Measurements from ENCODE around the gene SPHKAP.

Gene SPHKAP

DNA sequence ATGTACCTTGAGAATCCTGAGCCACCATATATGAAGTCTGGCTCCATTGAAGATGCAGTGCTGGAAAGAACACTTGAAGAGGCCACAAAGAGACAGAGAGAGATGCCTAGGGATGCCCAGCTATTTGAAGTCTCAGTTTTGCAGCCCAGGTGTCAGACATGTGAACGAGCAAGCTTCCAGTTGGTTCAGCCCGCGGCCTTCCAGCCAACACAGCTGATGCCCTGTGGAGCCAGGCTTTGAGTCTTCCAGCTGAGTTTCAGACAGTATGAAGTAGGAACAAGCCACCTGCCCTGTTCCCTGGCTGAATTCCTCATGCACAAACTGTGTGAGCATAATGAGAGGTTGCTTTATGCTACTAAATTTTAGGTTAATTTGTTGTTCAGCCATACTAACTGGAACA is 108.8 kb downstream of the SPHKAP start:
- no peak for ATAC-seq
- no peaks in the 10 kb centered on the region for H3K36me3 Mint-ChIP-seq (ENCODE audit: low read depth)
- no peak overlapping the region for H3K4me3 Mint-ChIP-seq
- H3K27me3 Mint-ChIP-seq = no peaks in the 10 kb centered on the region
- H3K27ac Mint-ChIP-seq = no peak overlapping the region
- H3K4me1 Mint-ChIP-seq = no peaks in the 10 kb centered on the region
- DNase-seq = no peak
- no peaks in the 10 kb centered on the region for H3K9me3 Mint-ChIP-seq

DNA sequence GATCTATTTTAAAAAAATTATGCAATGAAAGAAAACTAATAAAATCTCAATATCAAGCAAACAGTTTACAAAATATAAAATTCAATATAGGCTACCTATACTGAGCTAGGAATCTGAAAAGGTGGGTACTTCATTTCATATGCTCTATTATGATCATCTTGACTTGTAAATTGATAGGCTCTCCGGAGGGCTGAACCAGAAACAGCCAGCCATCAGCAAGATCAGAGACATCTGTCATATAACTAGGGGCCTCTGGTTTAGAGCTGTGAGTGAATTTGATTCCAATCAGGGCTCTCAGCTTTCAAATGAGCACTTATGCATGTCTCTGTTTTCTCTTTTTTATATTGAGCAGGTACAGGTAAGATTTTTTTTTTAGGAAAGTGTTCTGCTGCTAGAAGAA is 114.2 kb downstream of the SPHKAP start:
- DNase-seq (no peak), ATAC-seq (no peak)

DNA sequence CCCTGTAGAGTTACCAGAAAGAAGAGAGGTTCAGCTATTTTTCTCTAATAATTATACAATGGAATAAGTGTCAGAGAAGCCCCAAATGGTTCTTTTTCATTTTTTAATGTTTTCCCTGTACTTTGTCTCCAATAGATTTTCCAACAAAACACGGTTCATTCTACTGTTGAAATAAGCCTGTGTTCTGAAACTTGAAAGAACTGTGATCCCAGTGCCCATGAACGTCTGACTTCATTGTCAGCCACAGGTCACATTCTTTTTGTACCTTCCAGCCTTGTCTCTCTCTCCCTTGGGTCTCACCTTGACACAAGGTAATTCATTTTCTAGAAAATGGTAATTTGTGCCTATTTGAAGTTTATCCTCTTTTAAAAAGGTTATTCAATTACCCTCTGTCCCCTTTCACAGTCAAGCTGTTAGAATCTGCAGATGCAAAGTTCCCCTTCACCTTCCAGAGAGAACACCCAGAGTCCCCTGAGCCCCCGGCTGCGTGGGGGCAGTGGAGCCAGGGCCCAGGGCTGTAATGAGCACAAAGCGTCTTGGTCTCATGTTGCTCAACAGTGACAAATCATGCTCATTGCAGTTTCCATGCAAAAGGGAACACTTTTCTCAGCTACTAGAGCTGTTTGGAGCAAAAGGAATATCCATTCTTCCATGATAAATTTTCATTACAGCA is 115.2 kb downstream of the SPHKAP start:
- ATAC-seq (no peak), DNase-seq (no peak)
- no peaks in the 10 kb centered on the region for H3K4me1 Mint-ChIP-seq
- H3K4me3 Mint-ChIP-seq = no peak overlapping the region
- H3K9me3 Mint-ChIP-seq = no peaks in the 10 kb centered on the region
- H3K27me3 Mint-ChIP-seq = peaks cover 2% of the 10 kb centered on the region
- no peaks in the 10 kb centered on the region for H3K36me3 Mint-ChIP-seq (ENCODE audit: low read depth)
- no peak overlapping the region for H3K27ac Mint-ChIP-seq

More for the DNA sequence above, 114.2 kb downstream of the SPHKAP start:
- H3K36me3 Mint-ChIP-seq (ENCODE audit: low read depth) = no peaks in the 10 kb centered on the region
- H3K27me3 Mint-ChIP-seq = peaks cover under 1% of the 10 kb centered on the region
- no peaks in the 10 kb centered on the region for H3K9me3 Mint-ChIP-seq
- H3K4me1 Mint-ChIP-seq = no peaks in the 10 kb centered on the region
- H3K27ac Mint-ChIP-seq = no peak overlapping the region
- no peak overlapping the region for H3K4me3 Mint-ChIP-seq

DNA sequence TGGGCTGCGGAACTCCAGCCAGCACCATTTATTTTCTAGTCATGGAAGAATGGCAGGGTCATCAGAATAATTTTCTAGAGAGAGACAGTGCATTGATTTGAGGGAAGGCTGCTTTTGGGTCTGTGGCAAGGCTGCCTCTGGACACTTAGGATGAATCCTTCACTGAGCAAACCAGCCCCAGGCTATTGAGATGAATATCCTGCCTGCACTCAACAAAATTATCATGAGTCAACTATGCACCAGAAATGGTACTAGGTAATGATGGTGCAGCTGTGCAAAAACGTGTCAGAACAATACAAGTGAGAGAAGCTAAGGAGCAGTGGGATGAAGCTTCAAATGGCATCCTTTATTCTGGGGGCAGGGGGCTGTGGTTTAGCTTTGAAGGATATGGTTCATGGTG is 115.8 kb downstream of the SPHKAP start:
- DNase-seq = no peak
- Mint-ChIP-seq H3K9me3 (no peaks in the 10 kb centered on the region), H3K27me3 (peaks cover 2% of the 10 kb centered on the region), H3K4me1 (no peaks in the 10 kb centered on the region), H3K36me3 (ENCODE audit: low read depth) (no peaks in the 10 kb centered on the region), H3K4me3 (no peak overlapping the region), H3K27ac (no peak overlapping the region)
- no peak for ATAC-seq

DNA sequence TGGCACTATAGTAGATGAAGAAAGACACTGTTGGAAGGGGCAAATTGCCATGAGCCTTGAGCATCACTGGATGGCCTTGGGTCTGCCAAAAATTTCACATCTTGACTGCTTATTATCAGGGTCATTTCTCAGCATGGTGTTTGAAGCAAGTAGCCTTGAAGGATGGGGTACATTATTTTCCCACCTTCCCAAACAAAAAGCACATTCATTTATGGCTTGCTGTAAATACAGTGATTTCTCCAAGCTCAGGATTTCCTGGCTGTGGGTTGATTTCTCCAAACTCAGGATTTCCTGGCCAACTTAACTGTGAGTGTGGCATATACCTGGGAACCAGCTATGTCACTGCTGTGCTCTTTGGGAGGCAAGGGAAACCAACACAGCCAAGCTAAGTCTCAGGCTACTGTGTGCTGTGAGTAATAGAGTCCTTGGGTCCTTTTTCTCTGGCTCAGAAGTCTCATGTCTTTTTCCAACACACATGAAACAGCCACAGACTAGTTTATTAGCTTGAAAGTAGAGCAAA is 116.6 kb downstream of the SPHKAP start:
- no peaks in the 10 kb centered on the region for H3K9me3 Mint-ChIP-seq
- H3K36me3 Mint-ChIP-seq (ENCODE audit: low read depth) = no peaks in the 10 kb centered on the region
- H3K27me3 Mint-ChIP-seq = peaks cover 2% of the 10 kb centered on the region
- H3K4me3 Mint-ChIP-seq = no peak overlapping the region
- ATAC-seq (no peak), DNase-seq (no peak)
- H3K27ac Mint-ChIP-seq = no peak overlapping the region
- no peaks in the 10 kb centered on the region for H3K4me1 Mint-ChIP-seq

DNA sequence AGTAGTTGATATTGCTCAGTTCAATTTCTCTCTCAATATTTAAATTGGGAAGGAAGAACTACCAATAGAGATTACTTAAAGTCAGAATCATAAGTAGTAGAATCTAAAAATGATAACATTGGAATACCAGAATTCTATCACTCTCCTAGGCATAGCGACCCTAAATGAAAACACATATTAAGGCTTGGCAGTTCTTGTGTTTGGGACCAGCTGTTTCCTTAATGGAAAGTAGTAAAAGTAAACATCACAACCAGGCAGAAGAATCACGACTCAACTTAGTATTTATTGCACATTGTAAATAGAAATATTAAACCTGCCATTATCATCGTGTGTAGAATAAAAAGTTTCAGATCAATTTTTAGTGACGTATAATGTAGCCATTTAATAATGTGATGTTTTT is 117.5 kb downstream of the SPHKAP start:
- H3K9me3 Mint-ChIP-seq = no peaks in the 10 kb centered on the region
- ATAC-seq (no peak), DNase-seq (no peak)
- no peak overlapping the region for H3K4me3 Mint-ChIP-seq
- H3K36me3 Mint-ChIP-seq (ENCODE audit: low read depth) = no peaks in the 10 kb centered on the region
- peaks cover 2% of the 10 kb centered on the region for H3K27me3 Mint-ChIP-seq
- H3K27ac Mint-ChIP-seq = no peak overlapping the region
- no peaks in the 10 kb centered on the region for H3K4me1 Mint-ChIP-seq

DNA sequence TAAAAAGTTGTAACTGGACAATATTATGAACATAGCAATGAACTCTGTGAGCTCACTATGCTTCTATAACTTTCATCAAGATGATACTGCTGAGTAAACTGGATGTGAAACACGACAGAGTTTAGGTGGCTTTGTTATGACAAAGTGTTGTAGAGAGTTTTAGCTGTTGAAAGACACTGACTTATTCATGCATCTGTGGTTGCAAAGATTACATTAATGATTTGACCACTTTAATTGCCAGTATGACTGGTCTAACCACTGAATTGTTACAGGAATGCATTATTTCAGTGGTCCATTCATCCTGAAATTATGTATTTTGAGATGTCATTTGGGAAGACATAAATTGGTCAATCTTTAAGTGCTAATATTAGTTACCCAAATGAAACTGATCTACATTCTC is 117.9 kb downstream of the SPHKAP start:
- Mint-ChIP-seq H3K27ac (no peak overlapping the region), H3K9me3 (no peaks in the 10 kb centered on the region), H3K4me1 (no peaks in the 10 kb centered on the region), H3K4me3 (no peak overlapping the region), H3K36me3 (ENCODE audit: low read depth) (no peaks in the 10 kb centered on the region), H3K27me3 (peaks cover 2% of the 10 kb centered on the region)
- ATAC-seq (no peak), DNase-seq (no peak)

DNA sequence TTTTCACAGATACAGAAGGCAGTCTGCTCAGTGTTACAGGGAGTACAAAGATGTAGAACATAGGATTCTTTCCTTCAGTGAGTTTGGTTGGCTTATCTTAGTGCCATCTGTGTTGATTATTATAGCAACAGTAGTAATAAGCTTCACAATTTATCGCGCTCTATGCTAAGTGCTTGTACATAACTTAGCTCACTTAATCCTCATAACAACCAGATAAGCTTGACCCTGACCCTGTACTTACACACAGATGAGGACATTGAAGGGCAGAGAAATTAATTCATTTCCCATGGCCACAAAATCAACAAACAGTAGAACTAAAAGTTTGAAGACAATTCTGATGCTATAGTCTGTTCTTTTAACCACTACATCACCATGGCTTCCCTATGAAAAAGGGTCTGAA is 121.8 kb downstream of the SPHKAP start:
- ATAC-seq (no peak), DNase-seq (no peak)
- Mint-ChIP-seq H3K27ac (no peak overlapping the region), H3K36me3 (ENCODE audit: low read depth) (no peaks in the 10 kb centered on the region), H3K4me3 (no peak overlapping the region), H3K27me3 (peaks cover 2% of the 10 kb centered on the region), H3K4me1 (no peaks in the 10 kb centered on the region), H3K9me3 (no peaks in the 10 kb centered on the region)

DNA sequence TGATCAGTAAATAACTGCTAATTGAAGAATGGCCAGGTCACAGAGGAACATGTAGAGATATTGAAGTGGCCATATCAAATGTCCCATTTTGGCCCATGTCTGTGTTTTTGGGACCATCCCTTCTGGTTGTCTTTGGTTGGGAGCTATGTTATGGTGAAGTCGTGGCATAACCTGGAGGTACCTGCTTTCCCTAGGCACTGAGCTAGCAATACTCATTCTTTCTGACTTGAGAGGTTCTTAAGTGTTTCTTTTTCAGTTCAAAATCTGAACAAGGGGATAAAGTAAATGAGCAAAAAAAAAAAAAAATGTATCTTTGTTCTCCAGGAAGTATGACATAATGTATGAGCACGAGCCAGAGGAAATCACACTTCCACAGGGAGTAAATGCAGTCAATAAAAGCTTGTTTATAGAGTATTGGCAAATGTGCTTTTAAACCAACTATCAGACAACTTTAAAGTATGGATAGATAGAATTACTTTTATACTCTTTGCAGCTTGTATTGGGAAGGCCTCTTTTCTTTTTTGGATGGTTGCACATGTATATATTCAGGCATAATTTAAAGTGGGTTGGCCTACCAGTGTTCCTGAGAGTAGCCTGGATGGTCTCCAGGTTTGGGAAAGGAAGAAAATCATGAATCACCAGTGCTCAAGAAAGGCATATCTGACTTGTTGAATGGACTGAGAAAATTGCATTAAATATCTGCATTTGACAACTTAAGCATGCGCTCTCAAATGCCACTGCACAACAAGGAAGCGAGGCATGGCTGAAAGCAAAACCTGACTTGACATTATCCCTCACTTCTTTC is 125.0 kb downstream of the SPHKAP start:
- H3K27me3 Mint-ChIP-seq = no peaks in the 10 kb centered on the region
- H3K4me1 Mint-ChIP-seq = no peaks in the 10 kb centered on the region
- no peak for ATAC-seq
- no peak for DNase-seq
- H3K9me3 Mint-ChIP-seq = no peaks in the 10 kb centered on the region
- H3K4me3 Mint-ChIP-seq = no peak overlapping the region
- H3K36me3 Mint-ChIP-seq (ENCODE audit: low read depth) = no peaks in the 10 kb centered on the region
- H3K27ac Mint-ChIP-seq = no peak overlapping the region

DNA sequence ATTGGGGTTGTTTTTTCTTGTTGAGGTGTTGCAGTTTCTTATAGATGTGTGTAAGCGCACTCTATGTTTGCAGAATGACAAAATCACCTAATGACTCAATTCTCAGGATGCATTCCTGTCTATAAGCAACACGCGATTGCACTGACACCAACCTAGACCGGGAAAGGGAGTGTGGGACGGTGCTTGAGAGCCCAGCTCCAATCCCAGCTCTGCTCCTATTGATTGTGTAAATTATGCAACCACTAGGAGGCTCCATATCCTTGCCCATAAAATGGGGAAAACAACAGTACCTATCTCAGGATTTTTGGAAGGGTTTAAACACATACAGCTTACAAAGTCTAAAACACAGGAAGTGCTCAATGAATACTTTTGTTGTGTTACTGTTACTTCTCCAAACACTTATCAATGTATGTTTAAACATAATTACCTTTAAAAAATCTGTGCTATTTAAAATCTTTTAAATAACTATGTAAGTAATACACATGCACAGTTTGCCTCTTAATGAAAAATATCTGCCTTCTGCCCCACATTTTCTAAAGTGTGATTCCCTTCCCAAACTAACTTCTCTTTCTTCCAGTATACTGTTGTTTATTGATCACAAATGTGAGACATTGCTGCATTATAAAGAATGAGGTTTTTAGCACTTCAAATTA is 132.5 kb downstream of the SPHKAP start:
- DNase-seq = no peak
- no peaks in the 10 kb centered on the region for H3K9me3 Mint-ChIP-seq
- no peak overlapping the region for H3K4me3 Mint-ChIP-seq
- no peak overlapping the region for H3K27ac Mint-ChIP-seq
- no peaks in the 10 kb centered on the region for H3K4me1 Mint-ChIP-seq
- H3K27me3 Mint-ChIP-seq = no peaks in the 10 kb centered on the region
- ATAC-seq = no peak
- no peaks in the 10 kb centered on the region for H3K36me3 Mint-ChIP-seq (ENCODE audit: low read depth)

DNA sequence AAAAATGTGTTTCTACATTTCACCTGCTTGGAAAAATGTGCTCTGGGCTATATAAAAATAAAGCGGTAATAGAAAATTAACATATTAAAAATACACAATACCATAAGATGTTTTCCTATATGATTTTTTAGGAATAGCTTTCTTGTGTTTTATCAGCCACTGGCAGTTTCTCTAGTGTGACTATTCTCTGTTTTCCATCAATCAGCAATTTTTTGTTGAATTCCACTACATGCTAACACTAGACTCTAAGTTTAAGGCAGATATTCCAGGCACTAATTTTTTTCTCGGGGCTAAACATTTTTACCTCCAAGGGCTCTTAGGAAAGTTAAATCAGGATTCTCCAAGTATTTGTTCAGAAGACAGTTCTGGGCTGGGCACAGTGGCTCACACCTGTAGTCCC is 140.5 kb downstream of the SPHKAP start:
- Mint-ChIP-seq H3K4me3 (no peak overlapping the region), H3K4me1 (no peaks in the 10 kb centered on the region), H3K27me3 (no peaks in the 10 kb centered on the region), H3K27ac (no peak overlapping the region), H3K36me3 (ENCODE audit: low read depth) (no peaks in the 10 kb centered on the region), H3K9me3 (no peaks in the 10 kb centered on the region)
- ATAC-seq (no peak), DNase-seq (no peak)

DNA sequence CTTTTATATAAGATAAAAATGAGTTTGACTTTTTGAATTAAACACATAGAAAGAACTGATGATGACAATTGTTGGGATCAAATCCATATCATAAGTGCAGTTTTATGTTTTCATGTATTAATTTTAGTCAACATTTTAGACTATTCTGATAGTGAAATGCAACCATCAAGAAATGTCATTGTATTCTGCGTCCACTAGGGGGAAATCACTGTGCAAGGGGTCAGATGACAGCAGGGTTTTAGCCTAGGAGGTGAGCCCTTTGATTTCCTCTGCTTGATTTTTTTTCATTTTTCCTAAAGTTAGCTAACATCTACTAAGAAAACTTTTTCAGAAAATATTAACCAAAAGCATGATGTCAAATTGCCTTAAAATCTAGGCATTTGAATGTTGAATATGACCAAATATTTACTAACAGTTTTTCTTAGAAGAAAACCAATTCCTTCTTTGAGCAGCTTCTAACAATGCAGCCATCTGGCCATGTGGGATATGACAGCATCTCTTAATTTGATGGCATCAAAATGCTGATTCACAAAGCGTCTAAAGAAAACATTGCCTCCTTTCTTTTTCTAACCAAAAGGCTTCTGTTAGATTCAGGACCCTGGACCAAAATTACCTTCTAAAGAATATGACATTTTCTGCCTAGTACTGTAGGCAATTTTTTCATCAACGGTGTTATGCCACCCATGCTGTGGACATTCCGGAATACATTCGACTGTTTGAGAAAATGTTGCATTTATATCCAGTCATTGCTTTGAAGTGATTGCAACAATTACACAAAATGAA is 141.5 kb downstream of the SPHKAP start:
- Mint-ChIP-seq H3K4me1 (no peaks in the 10 kb centered on the region), H3K27ac (no peak overlapping the region), H3K36me3 (ENCODE audit: low read depth) (no peaks in the 10 kb centered on the region), H3K9me3 (no peaks in the 10 kb centered on the region), H3K27me3 (no peaks in the 10 kb centered on the region), H3K4me3 (no peak overlapping the region)
- DNase-seq (no peak), ATAC-seq (no peak)

DNA sequence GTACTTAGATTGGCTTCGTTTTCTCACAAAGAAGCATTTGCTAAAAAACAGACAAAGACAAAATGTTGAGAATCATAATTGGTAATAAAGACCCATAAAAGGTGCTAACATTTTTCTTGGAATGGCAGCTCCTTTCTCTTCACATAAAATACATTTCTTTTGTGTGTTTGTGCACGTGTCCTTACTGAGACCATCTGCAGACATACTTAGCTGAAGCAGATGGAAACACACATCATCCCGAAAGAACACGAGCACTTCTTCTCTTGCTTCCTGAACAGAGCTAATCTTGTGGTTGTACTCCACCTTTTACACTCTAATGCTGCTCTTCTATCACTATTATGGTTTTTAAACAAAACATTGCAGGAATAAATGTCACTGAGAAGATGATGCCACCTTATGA is 142.5 kb downstream of the SPHKAP start:
- no peak overlapping the region for H3K27ac Mint-ChIP-seq
- no peaks in the 10 kb centered on the region for H3K36me3 Mint-ChIP-seq (ENCODE audit: low read depth)
- H3K9me3 Mint-ChIP-seq = no peaks in the 10 kb centered on the region
- ATAC-seq = no peak
- H3K4me1 Mint-ChIP-seq = no peaks in the 10 kb centered on the region
- no peaks in the 10 kb centered on the region for H3K27me3 Mint-ChIP-seq
- DNase-seq = no peak
- no peak overlapping the region for H3K4me3 Mint-ChIP-seq

DNA sequence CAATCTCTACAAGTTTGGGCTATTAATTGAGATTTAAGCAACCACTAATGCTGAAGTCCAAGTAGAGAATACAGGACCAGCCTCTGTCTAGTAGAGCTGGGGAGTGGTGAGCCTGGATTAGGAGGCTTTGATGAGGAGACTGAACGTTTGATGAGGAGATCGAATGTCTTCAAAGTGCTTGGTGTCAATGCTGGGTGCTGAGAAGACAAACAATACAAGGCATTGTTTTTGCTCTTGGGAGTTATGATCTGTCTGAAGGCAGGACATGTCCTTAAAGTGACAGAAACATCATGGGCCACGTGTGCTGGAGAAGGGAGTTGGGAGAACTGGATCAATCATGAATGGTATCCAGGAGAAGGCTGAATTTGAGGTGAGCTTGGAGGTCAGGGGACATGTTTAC is 143.6 kb downstream of the SPHKAP start:
- H3K27me3 Mint-ChIP-seq = no peaks in the 10 kb centered on the region
- H3K4me3 Mint-ChIP-seq = no peak overlapping the region
- ATAC-seq = no peak
- no peaks in the 10 kb centered on the region for H3K9me3 Mint-ChIP-seq
- no peaks in the 10 kb centered on the region for H3K36me3 Mint-ChIP-seq (ENCODE audit: low read depth)
- DNase-seq = no peak
- H3K27ac Mint-ChIP-seq = no peak overlapping the region
- H3K4me1 Mint-ChIP-seq = no peaks in the 10 kb centered on the region
